Measurements from ENCODE around the gene EIPR1. TPM values are rescaled to one million over a fixed set of nuclear protein-coding genes. Genes with fewer than 3 reads are reported as not detected.
A peak's percentile ranks its signal among the peaks of the same experiment; 100 is the strongest.

The EIPR1 gene
- total RNA-seq, 1 donor from 2014 or later, result 35.9 TPM

DNA sequence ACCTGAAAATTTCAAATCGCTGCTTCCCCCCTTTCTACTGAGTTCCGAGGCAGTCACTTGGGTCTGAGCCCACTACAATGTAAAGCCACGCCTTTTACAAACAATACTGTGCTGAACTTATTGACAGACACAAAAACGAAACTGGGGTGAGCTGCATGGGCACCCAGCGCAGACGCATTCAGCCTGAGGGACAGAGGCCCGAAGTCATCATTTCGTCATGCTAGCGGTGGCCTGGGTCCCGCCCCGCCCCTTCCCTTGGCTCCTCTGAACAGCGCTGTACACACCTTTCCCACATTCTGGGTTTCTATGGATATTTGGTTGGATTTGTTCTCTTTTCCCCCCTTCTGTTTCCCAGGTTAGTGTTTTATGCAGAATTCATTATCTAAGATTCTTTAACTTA, 71.7 kb downstream of the EIPR1 start:
- no peak for DNase-seq (ENCODE audit: low spot score)
- Mint-ChIP-seq H3K4me3 (ENCODE audit: unreplicated experiment) (peak overlapping the region; percentile 37), H3K27ac (ENCODE audit: unreplicated experiment) (no peak overlapping the region), H3K27me3 (ENCODE audit: unreplicated experiment) (peaks cover 4% of the 10 kb centered on the region), H3K36me3 (ENCODE audit: low read depth, unreplicated experiment) (peaks cover 10% of the 10 kb centered on the region), H3K4me1 (ENCODE audit: unreplicated experiment) (peaks cover 33% of the 10 kb centered on the region), H3K9me3 (ENCODE audit: unreplicated experiment) (no peaks in the 10 kb centered on the region)
- TF ChIP-seq, protein P1, sequence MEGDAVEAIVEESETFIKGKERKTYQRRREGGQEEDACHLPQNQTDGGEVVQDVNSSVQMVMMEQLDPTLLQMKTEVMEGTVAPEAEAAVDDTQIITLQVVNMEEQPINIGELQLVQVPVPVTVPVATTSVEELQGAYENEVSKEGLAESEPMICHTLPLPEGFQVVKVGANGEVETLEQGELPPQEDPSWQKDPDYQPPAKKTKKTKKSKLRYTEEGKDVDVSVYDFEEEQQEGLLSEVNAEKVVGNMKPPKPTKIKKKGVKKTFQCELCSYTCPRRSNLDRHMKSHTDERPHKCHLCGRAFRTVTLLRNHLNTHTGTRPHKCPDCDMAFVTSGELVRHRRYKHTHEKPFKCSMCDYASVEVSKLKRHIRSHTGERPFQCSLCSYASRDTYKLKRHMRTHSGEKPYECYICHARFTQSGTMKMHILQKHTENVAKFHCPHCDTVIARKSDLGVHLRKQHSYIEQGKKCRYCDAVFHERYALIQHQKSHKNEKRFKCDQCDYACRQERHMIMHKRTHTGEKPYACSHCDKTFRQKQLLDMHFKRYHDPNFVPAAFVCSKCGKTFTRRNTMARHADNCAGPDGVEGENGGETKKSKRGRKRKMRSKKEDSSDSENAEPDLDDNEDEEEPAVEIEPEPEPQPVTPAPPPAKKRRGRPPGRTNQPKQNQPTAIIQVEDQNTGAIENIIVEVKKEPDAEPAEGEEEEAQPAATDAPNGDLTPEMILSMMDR (IDR thresholded peaks at IDR 0.05; ENCODE audit: unreplicated experiment), result no peak

DNA sequence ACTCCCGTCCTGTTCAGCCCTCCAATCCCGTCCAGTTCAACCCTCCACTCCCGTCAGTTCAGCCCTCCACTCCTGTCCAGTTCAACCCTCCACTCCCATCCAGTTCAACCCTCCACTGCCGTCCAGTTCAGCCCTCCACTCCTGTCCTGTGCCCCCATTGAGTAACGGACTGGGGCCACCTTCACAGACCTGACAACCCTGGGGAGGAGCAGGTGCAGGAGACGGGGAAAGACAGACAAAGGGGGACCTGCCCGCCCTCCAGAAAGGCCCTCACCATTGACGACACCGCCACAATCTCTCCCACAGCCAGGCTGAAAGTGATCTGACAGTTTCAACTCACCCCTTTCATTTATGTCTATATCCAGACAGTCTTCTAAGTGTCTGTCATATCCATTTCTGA, 72.2 kb downstream of the EIPR1 start:
- Mint-ChIP-seq H3K9me3 (ENCODE audit: unreplicated experiment) (no peaks in the 10 kb centered on the region), H3K27ac (ENCODE audit: unreplicated experiment) (no peak overlapping the region)
- DNase-seq (ENCODE audit: low spot score), result no peak

DNA sequence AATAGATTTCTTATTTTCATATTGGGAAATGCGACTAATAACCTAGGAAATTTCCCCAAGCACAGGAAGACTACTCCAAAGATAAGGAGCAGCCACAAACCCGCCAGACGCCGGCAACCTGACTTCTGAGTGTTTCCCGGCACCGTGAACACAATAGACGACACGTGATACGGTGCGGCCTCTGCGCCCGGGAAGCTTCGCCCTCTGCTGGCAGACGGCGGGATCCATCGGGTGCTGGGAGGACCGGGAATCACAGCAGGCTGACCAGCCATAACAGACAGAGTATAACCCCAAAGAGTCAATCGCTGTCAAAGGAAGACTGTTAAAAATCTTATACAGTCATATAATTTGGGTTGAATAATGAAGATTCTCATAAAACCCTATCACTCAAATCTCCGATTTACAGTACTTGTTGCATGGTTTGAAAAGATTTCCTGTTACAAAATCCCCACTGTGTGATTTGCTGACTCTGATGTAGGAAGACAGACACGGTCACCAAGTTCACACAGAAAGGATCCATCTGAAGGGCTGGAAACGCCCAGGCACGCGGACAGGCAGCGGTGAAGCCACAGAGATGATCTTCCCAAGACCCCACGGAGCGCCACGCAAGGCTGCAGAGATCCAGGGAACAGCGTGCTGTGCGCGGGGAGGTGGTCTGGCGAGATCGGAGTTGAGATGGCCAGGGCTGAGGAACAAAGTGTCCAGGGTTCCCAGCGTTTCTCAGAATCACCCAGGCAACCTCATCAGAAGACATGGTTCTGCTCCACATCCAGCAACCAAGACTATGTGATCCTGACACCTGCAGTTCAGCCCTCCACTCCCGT, 73.8 kb downstream of the EIPR1 start:
- H3K4me1 Mint-ChIP-seq (ENCODE audit: unreplicated experiment), result peaks cover 28% of the 10 kb centered on the region
- peaks cover 9% of the 10 kb centered on the region for H3K36me3 Mint-ChIP-seq (ENCODE audit: low read depth, unreplicated experiment)
- H3K27me3 Mint-ChIP-seq (ENCODE audit: unreplicated experiment), result peaks cover 3% of the 10 kb centered on the region
- peak; percentile 96 for DNase-seq (ENCODE audit: low spot score)
- H3K9me3 Mint-ChIP-seq (ENCODE audit: unreplicated experiment), result no peaks in the 10 kb centered on the region
- TF ChIP-seq, protein P1 (IDR thresholded peaks at IDR 0.05; ENCODE audit: unreplicated experiment), result peak; percentile 90
- H3K4me3 Mint-ChIP-seq (ENCODE audit: unreplicated experiment), result no peak overlapping the region
- H3K27ac Mint-ChIP-seq (ENCODE audit: unreplicated experiment), result peak overlapping the region; percentile 90

More for the DNA sequence above, 72.2 kb downstream of the EIPR1 start:
- H3K4me1 Mint-ChIP-seq (ENCODE audit: unreplicated experiment), result peaks cover 33% of the 10 kb centered on the region
- TF ChIP-seq, protein P1 (IDR thresholded peaks at IDR 0.05; ENCODE audit: unreplicated experiment), result no peak
- H3K27me3 Mint-ChIP-seq (ENCODE audit: unreplicated experiment), result peaks cover 4% of the 10 kb centered on the region
- H3K4me3 Mint-ChIP-seq (ENCODE audit: unreplicated experiment), result peak overlapping the region; percentile 37
- H3K36me3 Mint-ChIP-seq (ENCODE audit: low read depth, unreplicated experiment), result peaks cover 10% of the 10 kb centered on the region

DNA sequence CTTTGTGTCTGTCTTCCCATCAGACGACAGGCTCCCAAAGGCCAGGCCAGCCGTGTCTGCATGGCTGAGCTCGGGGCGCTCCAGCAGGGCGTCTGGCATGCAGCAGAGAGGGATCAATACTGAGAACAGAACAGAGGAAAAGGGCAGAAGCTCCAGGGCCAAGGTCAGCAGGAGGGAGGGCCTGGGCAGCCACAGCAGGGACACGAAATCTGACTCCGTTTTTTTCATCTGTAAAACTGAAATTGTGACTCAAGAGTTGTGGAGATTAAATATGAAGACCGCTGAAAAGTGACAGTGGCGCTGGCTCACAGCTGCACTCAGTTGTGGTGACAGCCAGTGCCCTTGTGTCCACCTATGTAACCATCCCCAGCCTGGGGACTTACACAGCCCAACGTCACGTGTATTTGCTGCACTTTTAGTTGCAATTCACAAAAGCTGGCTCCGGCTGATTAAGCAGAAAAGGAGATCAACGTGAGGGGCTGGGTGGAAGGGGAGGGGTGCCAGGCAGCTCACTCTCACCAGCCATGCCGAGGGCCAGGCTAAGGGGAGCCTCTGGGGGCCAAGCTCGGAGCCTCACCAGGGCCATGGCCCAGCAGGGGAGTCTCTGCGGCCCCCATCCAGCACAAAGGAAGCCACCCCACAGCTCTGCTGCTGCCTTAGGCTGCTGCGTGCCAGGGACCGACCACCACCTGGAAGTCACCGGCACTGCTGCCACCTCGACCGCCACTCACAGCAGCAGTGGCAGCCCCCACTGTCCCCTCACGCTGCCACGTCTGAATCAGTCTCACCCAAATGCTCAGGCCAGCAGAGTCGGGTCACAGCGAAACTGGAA, 74.7 kb downstream of the EIPR1 start:
- peaks cover 3% of the 10 kb centered on the region for H3K27me3 Mint-ChIP-seq (ENCODE audit: unreplicated experiment)
- no peaks in the 10 kb centered on the region for H3K9me3 Mint-ChIP-seq (ENCODE audit: unreplicated experiment)
- H3K4me1 Mint-ChIP-seq (ENCODE audit: unreplicated experiment), result peaks cover 19% of the 10 kb centered on the region
- H3K27ac Mint-ChIP-seq (ENCODE audit: unreplicated experiment), result peak overlapping the region; percentile 90
- DNase-seq (ENCODE audit: low spot score), result no peak
- H3K36me3 Mint-ChIP-seq (ENCODE audit: low read depth, unreplicated experiment), result peaks cover 15% of the 10 kb centered on the region
- TF ChIP-seq, protein P1 (IDR thresholded peaks at IDR 0.05; ENCODE audit: unreplicated experiment), result no peak
- H3K4me3 Mint-ChIP-seq (ENCODE audit: unreplicated experiment), result no peak overlapping the region

All from endothelial cell (in vitro differentiated cells).